ENCODE results near the gene ABHD2. TPM values are rescaled to one million over a fixed set of nuclear protein-coding genes. Genes with fewer than 3 reads are reported as not detected.

The ABHD2 gene
- total and polyA plus RNA-seq, 2 experiments from 2014 or later: 5.2 to 15.2 TPM

DNA sequence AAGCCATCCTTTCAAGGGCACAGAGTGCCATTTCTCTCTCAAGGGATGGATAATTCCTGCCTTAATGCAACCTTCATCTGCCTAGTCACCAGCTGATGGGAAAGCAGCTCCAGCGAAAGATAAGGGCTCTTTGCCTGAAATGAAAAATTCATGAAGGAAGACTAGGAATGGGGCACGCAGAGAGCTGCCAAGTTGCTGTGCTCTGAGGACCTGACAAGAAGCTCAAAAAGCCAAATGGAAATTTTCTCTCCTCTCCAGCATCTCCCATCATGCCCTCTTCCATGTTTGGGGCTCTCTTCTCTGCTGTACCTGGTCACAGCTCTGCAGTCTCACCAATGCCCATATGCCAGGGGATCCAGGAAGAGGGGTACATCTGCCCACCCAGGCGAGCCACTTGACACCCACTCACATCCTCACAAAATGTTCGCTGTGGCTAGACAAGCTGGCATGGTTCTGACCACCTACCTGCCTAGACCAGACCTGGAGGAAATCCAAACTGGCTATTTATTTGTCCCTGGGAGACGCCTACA lies 29.3 kb upstream of the ABHD2 start:
- peaks cover 6% of the 10 kb centered on the region for H3K27me3 Mint-ChIP-seq (ENCODE audit: insufficient read depth, low read depth, poor library complexity)

DNA sequence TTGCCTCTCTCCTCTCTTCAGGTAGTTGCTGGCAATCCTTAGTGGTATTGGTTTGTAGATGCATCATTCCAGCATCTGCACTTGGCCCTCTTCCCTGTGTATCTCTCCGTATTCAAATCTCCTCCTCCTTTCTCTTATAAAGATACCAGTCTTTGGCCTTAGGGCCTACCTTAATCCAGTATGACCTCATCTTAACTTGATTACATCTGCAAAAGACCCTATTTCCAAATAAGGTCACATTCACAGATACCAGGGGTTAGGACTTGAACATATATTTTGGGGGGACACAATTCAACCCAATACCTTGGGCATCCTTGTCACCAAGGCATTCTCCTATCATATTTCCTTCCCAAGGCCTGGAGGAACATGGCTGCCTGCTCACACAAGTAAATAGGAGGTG lies 22.0 kb upstream of the ABHD2 start:
- DNase-seq (ENCODE audit: low spot score) (no peak), ATAC-seq (no peak)
- Mint-ChIP-seq H3K4me3 (no peak overlapping the region), H3K4me1 (no peaks in the 10 kb centered on the region; the same call in 2 of the 3 replicates), H3K27me3 (ENCODE audit: insufficient read depth, low read depth, poor library complexity) (no peaks in the 10 kb centered on the region), H3K36me3 (ENCODE audit: low read depth) (peaks cover 36% of the 10 kb centered on the region), H3K9me3 (peaks cover 37% of the 10 kb centered on the region), H3K27ac (no peak overlapping the region)
- Histone ChIP-seq H2AFZ (no peak overlapping the region), H3K36me3 (ENCODE audit: insufficient read depth) (peaks cover 6% of the 10 kb centered on the region; the same call in 1 of the 2 replicates), H4K20me1 (replicated peaks; ENCODE audit: insufficient read depth) (no peaks in the 10 kb centered on the region), H3K79me2 (replicated peaks; ENCODE audit: insufficient read depth) (no peaks in the 10 kb centered on the region), H3K4me3 (no peak overlapping the region), H3K4me2 (no peak overlapping the region), H3K4me1 (ENCODE audit: insufficient read depth) (no peaks in the 10 kb centered on the region), H3K27me3 (ENCODE audit: insufficient read depth) (no peaks in the 10 kb centered on the region), H3F3A (replicated peaks; ENCODE audit: low read depth) (no peaks in the 10 kb centered on the region), H3K27ac (ENCODE audit: low read depth) (no peak overlapping the region), H3K9me2 (ENCODE audit: insufficient read depth) (no peaks in the 10 kb centered on the region)
- no peak for TF ChIP-seq CREB1 (CRISPR knock-in tag; IDR thresholded peaks at IDR 0.05; ENCODE audit: low read depth)
- no peak for TF ChIP-seq NANOG (IDR thresholded peaks at IDR 0.05; ENCODE audit: borderline replicate concordance)
- no peak for TF ChIP-seq JUNB (IDR thresholded peaks at IDR 0.05; ENCODE audit: unreplicated experiment)

More for the DNA sequence above, 29.3 kb upstream of the ABHD2 start:
- TF ChIP-seq STAT1 (IDR thresholded peaks at IDR 0.05; ENCODE audit: unreplicated experiment): no peak
- TF ChIP-seq, protein P1, sequence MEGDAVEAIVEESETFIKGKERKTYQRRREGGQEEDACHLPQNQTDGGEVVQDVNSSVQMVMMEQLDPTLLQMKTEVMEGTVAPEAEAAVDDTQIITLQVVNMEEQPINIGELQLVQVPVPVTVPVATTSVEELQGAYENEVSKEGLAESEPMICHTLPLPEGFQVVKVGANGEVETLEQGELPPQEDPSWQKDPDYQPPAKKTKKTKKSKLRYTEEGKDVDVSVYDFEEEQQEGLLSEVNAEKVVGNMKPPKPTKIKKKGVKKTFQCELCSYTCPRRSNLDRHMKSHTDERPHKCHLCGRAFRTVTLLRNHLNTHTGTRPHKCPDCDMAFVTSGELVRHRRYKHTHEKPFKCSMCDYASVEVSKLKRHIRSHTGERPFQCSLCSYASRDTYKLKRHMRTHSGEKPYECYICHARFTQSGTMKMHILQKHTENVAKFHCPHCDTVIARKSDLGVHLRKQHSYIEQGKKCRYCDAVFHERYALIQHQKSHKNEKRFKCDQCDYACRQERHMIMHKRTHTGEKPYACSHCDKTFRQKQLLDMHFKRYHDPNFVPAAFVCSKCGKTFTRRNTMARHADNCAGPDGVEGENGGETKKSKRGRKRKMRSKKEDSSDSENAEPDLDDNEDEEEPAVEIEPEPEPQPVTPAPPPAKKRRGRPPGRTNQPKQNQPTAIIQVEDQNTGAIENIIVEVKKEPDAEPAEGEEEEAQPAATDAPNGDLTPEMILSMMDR (conservative IDR thresholded peaks at IDR 0.05; ENCODE audit: low read depth in 2 of 2): no peak
- Histone ChIP-seq H3K27ac (ENCODE audit: low read depth) (no peak overlapping the region), H3K4me1 (ENCODE audit: insufficient read depth) (no peaks in the 10 kb centered on the region), H3K79me2 (replicated peaks; ENCODE audit: insufficient read depth) (no peaks in the 10 kb centered on the region), H3K4me2 (no peak overlapping the region), H4K20me1 (replicated peaks; ENCODE audit: insufficient read depth) (no peaks in the 10 kb centered on the region), H3K9me2 (ENCODE audit: insufficient read depth) (no peaks in the 10 kb centered on the region), H3K27me3 (ENCODE audit: insufficient read depth) (no peaks in the 10 kb centered on the region), H3F3A (replicated peaks; ENCODE audit: low read depth) (no peaks in the 10 kb centered on the region), H3K4me3 (no peak overlapping the region), H2AFZ (no peak overlapping the region), H3K36me3 (ENCODE audit: insufficient read depth) (no peaks in the 10 kb centered on the region)
- no peaks in the 10 kb centered on the region for H3K9me3 Mint-ChIP-seq
- H3K27ac Mint-ChIP-seq: no peak overlapping the region
- peaks cover 4% of the 10 kb centered on the region; the same call in 1 of the 3 replicates for H3K36me3 Mint-ChIP-seq (ENCODE audit: low read depth)
- H3K4me3 Mint-ChIP-seq: no peak overlapping the region
- DNase-seq (ENCODE audit: low spot score) (no peak), ATAC-seq (no peak)
- H3K4me1 Mint-ChIP-seq: peaks cover 5% of the 10 kb centered on the region; the same call in 2 of the 3 replicates

DNA sequence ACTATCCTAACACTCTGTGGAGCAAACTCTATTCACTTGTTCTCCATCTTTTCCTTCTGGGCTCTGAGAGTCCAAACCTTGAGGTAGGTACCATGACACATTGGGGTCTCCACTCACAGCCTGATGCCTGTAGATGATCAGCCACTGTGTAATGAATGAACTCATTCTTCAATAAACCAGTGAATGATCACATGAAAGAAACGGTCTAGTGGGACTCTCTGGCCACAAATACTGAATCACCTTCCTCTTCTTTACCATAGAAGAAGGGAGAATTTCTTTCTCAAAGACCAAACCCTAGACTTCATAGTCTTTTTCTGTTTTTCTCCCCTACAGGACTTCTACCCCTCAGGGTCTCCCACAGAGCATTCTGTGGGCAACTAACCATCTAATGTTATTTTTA lies 20.5 kb upstream of the ABHD2 start:
- H3K9me2 ChIP-seq (ENCODE audit: insufficient read depth): no peaks in the 10 kb centered on the region
- peaks cover 37% of the 10 kb centered on the region for H3K9me3 Mint-ChIP-seq
- DNase-seq (ENCODE audit: low spot score): no peak
- H3K4me1 ChIP-seq (ENCODE audit: insufficient read depth): no peaks in the 10 kb centered on the region
- H3K27ac Mint-ChIP-seq: no peak overlapping the region; the same call in 1 of the 2 replicates
- peaks cover 36% of the 10 kb centered on the region for H3K36me3 Mint-ChIP-seq (ENCODE audit: low read depth)
- no peaks in the 10 kb centered on the region for H3K27me3 ChIP-seq (ENCODE audit: insufficient read depth)
- no peak overlapping the region for H3K4me2 ChIP-seq
- peaks cover 6% of the 10 kb centered on the region; the same call in 1 of the 2 replicates for H3K36me3 ChIP-seq (ENCODE audit: insufficient read depth)
- H3K4me1 Mint-ChIP-seq: no peaks in the 10 kb centered on the region
- no peaks in the 10 kb centered on the region for H3F3A ChIP-seq (replicated peaks; ENCODE audit: low read depth)
- no peaks in the 10 kb centered on the region for H3K27me3 Mint-ChIP-seq (ENCODE audit: insufficient read depth, low read depth, poor library complexity)
- H3K27ac ChIP-seq (ENCODE audit: low read depth): no peak overlapping the region
- H2AFZ ChIP-seq: no peak overlapping the region
- H3K4me3 Mint-ChIP-seq: no peak overlapping the region
- no peaks in the 10 kb centered on the region for H3K79me2 ChIP-seq (replicated peaks; ENCODE audit: insufficient read depth)
- TF ChIP-seq EZH2phosphoT487 (IDR thresholded peaks at IDR 0.05; ENCODE audit: unreplicated experiment) (no peak), ZNF331 (CRISPR knock-in tag; IDR thresholded peaks at IDR 0.05; ENCODE audit: low read depth) (no peak), NANOG (IDR thresholded peaks at IDR 0.05; ENCODE audit: borderline replicate concordance) (no peak), CREB1 (CRISPR knock-in tag; IDR thresholded peaks at IDR 0.05; ENCODE audit: low read depth) (no peak), EZH2 (IDR thresholded peaks at IDR 0.05; ENCODE audit: low read depth, unreplicated experiment) (no peak), JUNB (IDR thresholded peaks at IDR 0.05; ENCODE audit: unreplicated experiment) (no peak)
- TF ChIP-seq, protein P2, sequence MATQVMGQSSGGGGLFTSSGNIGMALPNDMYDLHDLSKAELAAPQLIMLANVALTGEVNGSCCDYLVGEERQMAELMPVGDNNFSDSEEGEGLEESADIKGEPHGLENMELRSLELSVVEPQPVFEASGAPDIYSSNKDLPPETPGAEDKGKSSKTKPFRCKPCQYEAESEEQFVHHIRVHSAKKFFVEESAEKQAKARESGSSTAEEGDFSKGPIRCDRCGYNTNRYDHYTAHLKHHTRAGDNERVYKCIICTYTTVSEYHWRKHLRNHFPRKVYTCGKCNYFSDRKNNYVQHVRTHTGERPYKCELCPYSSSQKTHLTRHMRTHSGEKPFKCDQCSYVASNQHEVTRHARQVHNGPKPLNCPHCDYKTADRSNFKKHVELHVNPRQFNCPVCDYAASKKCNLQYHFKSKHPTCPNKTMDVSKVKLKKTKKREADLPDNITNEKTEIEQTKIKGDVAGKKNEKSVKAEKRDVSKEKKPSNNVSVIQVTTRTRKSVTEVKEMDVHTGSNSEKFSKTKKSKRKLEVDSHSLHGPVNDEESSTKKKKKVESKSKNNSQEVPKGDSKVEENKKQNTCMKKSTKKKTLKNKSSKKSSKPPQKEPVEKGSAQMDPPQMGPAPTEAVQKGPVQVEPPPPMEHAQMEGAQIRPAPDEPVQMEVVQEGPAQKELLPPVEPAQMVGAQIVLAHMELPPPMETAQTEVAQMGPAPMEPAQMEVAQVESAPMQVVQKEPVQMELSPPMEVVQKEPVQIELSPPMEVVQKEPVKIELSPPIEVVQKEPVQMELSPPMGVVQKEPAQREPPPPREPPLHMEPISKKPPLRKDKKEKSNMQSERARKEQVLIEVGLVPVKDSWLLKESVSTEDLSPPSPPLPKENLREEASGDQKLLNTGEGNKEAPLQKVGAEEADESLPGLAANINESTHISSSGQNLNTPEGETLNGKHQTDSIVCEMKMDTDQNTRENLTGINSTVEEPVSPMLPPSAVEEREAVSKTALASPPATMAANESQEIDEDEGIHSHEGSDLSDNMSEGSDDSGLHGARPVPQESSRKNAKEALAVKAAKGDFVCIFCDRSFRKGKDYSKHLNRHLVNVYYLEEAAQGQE (IDR thresholded peaks at IDR 0.05; ENCODE audit: unreplicated experiment): no peak
- no peak overlapping the region for H3K4me3 ChIP-seq
- ATAC-seq: no peak
- no peaks in the 10 kb centered on the region for H4K20me1 ChIP-seq (replicated peaks; ENCODE audit: insufficient read depth)

All from GM23338 (cell line).